HepG2 (cell line): ENCODE data around the gene INTS3. TPM values are rescaled to one million over a fixed set of nuclear protein-coding genes. Genes with fewer than 3 reads are reported as not detected.

Experiments
- KAT8 ChIP-seq: IDR thresholded peaks from 2 replicates; pipeline ENCODE4 v1.6.1; 2016; ENCODE audit warnings: missing genetic modification reagents, missing compliant biosample characterization
- KDM5A ChIP-seq: fragments of 200-600 bp; sonication (generic); IDR thresholded peaks from 2 replicates; pipeline ENCODE4 v1.7.0; 2018; ENCODE audit warnings: antibody characterized with exemption, mild to moderate bottlenecking, low read length, borderline replicate concordance
- RBM39 ChIP-seq: fragments of 200-400 bp; formaldehyde crosslinking; IDR thresholded peaks from one replicate; pipeline ENCODE4 v1.6.1; 2018; ENCODE audit warnings: antibody characterized with exemption, mild to moderate bottlenecking, low read depth, low read length; ENCODE audit not compliant: poor library complexity, severe bottlenecking
- SOX5 ChIP-seq: IDR thresholded peaks from 2 replicates; pipeline ENCODE4 v1.6.1; 2016; ENCODE audit warnings: borderline replicate concordance
- TARDBP ChIP-seq: sonication (generic); formaldehyde crosslinking; IDR thresholded peaks from 2 replicates; pipeline ENCODE4 v1.8.0; 2022; ENCODE audit warnings: mild to moderate bottlenecking, missing genetic modification reagents
- ZFP37 ChIP-seq: sonication (generic); formaldehyde crosslinking; IDR thresholded peaks from 2 replicates; pipeline ENCODE4 v1.4.0; 2020; ENCODE audit warnings: missing genetic modification reagents, borderline replicate concordance
- ZNF205 ChIP-seq: IDR thresholded peaks from 2 replicates; pipeline ENCODE4 v1.6.1; 2018; ENCODE audit warnings: missing biosample characterization, missing genetic modification reagents
- ZNF251 ChIP-seq: sonication (generic); formaldehyde crosslinking; IDR thresholded peaks from 2 replicates; pipeline ENCODE4 v1.9.0; 2021; ENCODE audit warnings: mild to moderate bottlenecking, missing genetic modification reagents
- ZNF326 ChIP-seq: sonication (generic); formaldehyde crosslinking; IDR thresholded peaks from 2 replicates; pipeline ENCODE4 v1.4.0; 2020; ENCODE audit warnings: missing genetic modification reagents, borderline replicate concordance
- ZNF460 ChIP-seq: sonication (generic); formaldehyde crosslinking; IDR thresholded peaks from 2 replicates; pipeline ENCODE4 v1.5.1; 2020; ENCODE audit warnings: missing genetic modification reagents, mild to moderate bottlenecking, borderline replicate concordance
- ZNF703 ChIP-seq: sonication (generic); formaldehyde crosslinking; IDR thresholded peaks from 2 replicates; pipeline ENCODE4 v1.5.1; 2020; ENCODE audit warnings: missing genetic modification reagents, mild to moderate bottlenecking, moderate library complexity, borderline replicate concordance
- ZNF747 ChIP-seq: sonication (generic); formaldehyde crosslinking; IDR thresholded peaks from 2 replicates; pipeline ENCODE4 v1.8.1; 2023; ENCODE audit warnings: missing genetic modification reagents, mild to moderate bottlenecking, borderline replicate concordance
- ZNF777 ChIP-seq: sonication (generic); formaldehyde crosslinking; IDR thresholded peaks from 2 replicates; pipeline ENCODE4 v1.4.0; 2020; ENCODE audit warnings: missing genetic modification reagents
- ZNF883 ChIP-seq: sonication (generic); formaldehyde crosslinking; IDR thresholded peaks from 2 replicates; pipeline ENCODE4 v1.5.1; 2020; ENCODE audit warnings: mild to moderate bottlenecking, missing genetic modification reagents; ENCODE audit errors: not compliant biosample characterization
- polyA plus RNA-seq, 8 experiments: library from polyadenylated mRNA; depleted of rRNA in 3 of 8; stranded (reverse) in 7 of 8; unstranded in 1 of 8; fragments of >200 nt; fragmentation: Illumina TruSeq in 4 of 8; extraction: Trizol in 4 of 8; gene quantifications; 2 replicates each; pipeline versions ENCODE4 v1.2.1 to v1.2.3, GENCODE V29; 2011 to 2016; ENCODE audit warnings: low read depth in 4 of 8, missing spikeins in 1 of 8, mixed read lengths in 1 of 8; ENCODE audit not compliant: insufficient read depth in 1 of 8
- total RNA-seq, 5 experiments: library from RNA; depleted of rRNA; stranded (reverse); fragments of >200 nt; fragmentation: Illumina TruSeq; extraction: Trizol; gene quantifications; 2 replicates each; pipeline ENCODE4 v1.2.3, GENCODE V29; 2016; ENCODE audit warnings: low read depth in 1 of 5
- TF ChIP-seq, protein P1 (sequence below): sonication (generic); formaldehyde crosslinking; IDR thresholded peaks from 2 replicates; pipeline ENCODE4 v1.8.1; 2023; ENCODE audit warnings: missing genetic modification reagents, inconsistent platforms, borderline replicate concordance
- TF ChIP-seq, protein P2 (sequence below): sonication (generic); formaldehyde crosslinking; IDR thresholded peaks from 2 replicates; pipeline ENCODE4 v1.5.1; 2020; ENCODE audit warnings: missing genetic modification reagents, mild to moderate bottlenecking, borderline replicate concordance
- TF ChIP-seq, protein P3 (sequence below): sonication (generic); formaldehyde crosslinking; IDR thresholded peaks from 2 replicates; pipeline ENCODE4 v1.4.0; 2020; ENCODE audit warnings: missing genetic modification reagents
- TF ChIP-seq, protein P4 (sequence below): sonication (generic); formaldehyde crosslinking; IDR thresholded peaks from 2 replicates; pipeline ENCODE4 v1.8.1; 2023; ENCODE audit warnings: missing genetic modification reagents, mild to moderate bottlenecking, borderline replicate concordance
- TF ChIP-seq, protein P5 (sequence below): sonication (generic); formaldehyde crosslinking; IDR thresholded peaks from 2 replicates; pipeline ENCODE4 v1.8.1; 2023; ENCODE audit warnings: mild to moderate bottlenecking, missing genetic modification reagents
- TF ChIP-seq, protein P6 (sequence below): sonication (generic); formaldehyde crosslinking; IDR thresholded peaks from 2 replicates; pipeline ENCODE4 v1.8.0; 2023; ENCODE audit warnings: mild to moderate bottlenecking, missing genetic modification reagents

INTS3 gene
- total and polyA plus RNA-seq, 2 of the 13 experiments (the other 11 are each of a cell fraction or from before 2014, with no cell fraction given), result 17.2 to 27.2 TPM

DNA sequence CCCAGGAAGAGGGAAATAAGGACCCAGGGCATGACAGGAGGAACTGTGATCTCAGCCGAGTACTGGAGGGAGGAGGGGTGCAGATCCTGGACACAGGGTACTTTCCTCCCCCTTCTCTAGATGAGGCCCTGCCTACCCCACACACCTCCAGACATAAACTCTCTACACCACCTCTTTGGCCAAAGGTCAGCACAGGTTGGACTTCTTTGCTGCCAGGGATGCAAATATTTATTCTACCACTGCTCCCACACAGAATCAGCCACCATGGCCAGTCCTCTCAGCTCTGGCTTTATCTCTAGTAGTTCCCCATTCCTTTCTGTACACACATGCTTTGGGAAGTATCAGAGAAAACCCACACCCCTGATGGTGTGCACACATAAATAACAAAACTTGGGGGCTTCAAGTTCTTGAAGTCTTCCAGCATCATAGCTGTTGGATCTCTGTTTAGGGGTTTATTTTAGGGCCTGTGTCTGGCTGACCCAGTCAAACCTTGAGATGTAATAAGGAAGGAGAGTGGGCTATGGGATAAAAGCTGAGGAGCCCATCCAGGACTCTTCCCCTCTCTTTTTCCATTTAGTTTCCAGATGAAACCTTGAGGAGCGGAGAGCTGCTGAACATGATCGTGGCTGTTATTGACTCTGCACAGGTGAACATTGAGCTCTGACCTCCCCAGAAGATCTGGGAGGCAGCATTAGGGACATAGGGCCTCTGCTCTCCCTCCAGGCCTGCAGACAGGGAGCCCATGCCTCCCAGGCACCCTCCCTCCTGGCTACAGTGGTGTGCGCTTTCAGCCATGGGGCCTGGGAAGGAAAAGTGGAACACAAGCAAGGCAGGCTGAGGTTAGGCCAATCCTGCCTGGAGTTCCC lies 40.7 kb downstream of the INTS3 start (continued):
- TF ChIP-seq SOX5 (CRISPR knock-in tag) (no peak; the same call in 1 of the 2 replicates), ZNF251 (CRISPR knock-in tag) (no peak), ZNF205 (CRISPR knock-in tag) (no peak), ZFP37 (CRISPR knock-in tag) (no peak), TARDBP (CRISPR knock-in tag) (peak; percentile 23; the same call in 1 of the 2 replicates), KAT8 (CRISPR knock-in tag) (no peak), KDM5A (no peak; the same call in 1 of the 2 replicates), ZNF703 (CRISPR knock-in tag) (no peak), ZNF326 (CRISPR knock-in tag) (no peak), RBM39 (no peak), ZNF883 (CRISPR knock-in tag) (no peak), ZNF747 (CRISPR knock-in tag) (no peak), ZNF460 (CRISPR knock-in tag) (no peak), ZNF777 (CRISPR knock-in tag) (no peak; the same call in 1 of the 2 replicates)
- TF ChIP-seq, protein P1, sequence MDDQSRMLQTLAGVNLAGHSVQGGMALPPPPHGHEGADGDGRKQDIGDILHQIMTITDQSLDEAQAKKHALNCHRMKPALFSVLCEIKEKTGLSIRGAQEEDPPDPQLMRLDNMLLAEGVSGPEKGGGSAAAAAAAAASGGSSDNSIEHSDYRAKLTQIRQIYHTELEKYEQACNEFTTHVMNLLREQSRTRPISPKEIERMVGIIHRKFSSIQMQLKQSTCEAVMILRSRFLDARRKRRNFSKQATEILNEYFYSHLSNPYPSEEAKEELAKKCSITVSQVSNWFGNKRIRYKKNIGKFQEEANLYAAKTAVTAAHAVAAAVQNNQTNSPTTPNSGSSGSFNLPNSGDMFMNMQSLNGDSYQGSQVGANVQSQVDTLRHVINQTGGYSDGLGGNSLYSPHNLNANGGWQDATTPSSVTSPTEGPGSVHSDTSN (CRISPR knock-in tag), result no peak
- TF ChIP-seq, protein P2, sequence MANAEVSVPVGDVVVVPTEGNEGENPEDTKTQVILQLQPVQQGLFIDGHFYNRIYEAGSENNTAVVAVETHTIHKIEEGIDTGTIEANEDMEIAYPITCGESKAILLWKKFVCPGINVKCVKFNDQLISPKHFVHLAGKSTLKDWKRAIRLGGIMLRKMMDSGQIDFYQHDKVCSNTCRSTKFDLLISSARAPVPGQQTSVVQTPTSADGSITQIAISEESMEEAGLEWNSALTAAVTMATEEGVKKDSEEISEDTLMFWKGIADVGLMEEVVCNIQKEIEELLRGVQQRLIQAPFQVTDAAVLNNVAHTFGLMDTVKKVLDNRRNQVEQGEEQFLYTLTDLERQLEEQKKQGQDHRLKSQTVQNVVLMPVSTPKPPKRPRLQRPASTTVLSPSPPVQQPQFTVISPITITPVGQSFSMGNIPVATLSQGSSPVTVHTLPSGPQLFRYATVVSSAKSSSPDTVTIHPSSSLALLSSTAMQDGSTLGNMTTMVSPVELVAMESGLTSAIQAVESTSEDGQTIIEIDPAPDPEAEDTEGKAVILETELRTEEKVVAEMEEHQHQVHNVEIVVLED (CRISPR knock-in tag), result peak; percentile 17; the same call in 1 of the 2 replicates
- TF ChIP-seq, protein P3, sequence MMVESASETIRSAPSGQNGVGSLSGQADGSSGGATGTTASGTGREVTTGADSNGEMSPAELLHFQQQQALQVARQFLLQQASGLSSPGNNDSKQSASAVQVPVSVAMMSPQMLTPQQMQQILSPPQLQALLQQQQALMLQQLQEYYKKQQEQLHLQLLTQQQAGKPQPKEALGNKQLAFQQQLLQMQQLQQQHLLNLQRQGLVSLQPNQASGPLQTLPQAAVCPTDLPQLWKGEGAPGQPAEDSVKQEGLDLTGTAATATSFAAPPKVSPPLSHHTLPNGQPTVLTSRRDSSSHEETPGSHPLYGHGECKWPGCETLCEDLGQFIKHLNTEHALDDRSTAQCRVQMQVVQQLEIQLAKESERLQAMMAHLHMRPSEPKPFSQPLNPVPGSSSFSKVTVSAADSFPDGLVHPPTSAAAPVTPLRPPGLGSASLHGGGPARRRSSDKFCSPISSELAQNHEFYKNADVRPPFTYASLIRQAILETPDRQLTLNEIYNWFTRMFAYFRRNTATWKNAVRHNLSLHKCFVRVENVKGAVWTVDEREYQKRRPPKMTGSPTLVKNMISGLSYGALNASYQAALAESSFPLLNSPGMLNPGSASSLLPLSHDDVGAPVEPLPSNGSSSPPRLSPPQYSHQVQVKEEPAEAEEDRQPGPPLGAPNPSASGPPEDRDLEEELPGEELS (CRISPR knock-in tag), result peak; percentile 79
- TF ChIP-seq, protein P4, sequence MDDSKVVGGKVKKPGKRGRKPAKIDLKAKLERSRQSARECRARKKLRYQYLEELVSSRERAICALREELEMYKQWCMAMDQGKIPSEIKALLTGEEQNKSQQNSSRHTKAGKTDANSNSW (CRISPR knock-in tag), result no peak
- TF ChIP-seq, protein P5, sequence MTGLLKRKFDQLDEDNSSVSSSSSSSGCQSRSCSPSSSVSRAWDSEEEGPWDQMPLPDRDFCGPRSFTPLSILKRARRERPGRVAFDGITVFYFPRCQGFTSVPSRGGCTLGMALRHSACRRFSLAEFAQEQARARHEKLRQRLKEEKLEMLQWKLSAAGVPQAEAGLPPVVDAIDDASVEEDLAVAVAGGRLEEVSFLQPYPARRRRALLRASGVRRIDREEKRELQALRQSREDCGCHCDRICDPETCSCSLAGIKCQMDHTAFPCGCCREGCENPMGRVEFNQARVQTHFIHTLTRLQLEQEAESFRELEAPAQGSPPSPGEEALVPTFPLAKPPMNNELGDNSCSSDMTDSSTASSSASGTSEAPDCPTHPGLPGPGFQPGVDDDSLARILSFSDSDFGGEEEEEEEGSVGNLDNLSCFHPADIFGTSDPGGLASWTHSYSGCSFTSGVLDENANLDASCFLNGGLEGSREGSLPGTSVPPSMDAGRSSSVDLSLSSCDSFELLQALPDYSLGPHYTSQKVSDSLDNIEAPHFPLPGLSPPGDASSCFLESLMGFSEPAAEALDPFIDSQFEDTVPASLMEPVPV (CRISPR knock-in tag), result 0 out of 2 replicates have a peak, but pooled peaks have one; percentile 22
- TF ChIP-seq, protein P6, sequence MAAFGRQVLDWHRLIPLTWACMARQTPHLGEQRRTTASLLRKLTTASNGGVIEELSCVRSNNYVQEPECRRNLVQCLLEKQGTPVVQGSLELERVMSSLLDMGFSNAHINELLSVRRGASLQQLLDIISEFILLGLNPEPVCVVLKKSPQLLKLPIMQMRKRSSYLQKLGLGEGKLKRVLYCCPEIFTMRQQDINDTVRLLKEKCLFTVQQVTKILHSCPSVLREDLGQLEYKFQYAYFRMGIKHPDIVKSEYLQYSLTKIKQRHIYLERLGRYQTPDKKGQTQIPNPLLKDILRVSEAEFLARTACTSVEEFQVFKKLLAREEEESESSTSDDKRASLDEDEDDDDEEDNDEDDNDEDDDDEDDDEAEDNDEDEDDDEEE (CRISPR knock-in tag), result no peak
